GM12878 (cell line): ENCODE results near the gene CHD1. TPM values are rescaled to one million over a fixed set of nuclear protein-coding genes. Genes with fewer than 3 reads are reported as not detected.

Source experiments
- ATAC-seq: fragments of 200-7000 bp; cut with Tn5 transposase; 3 replicates; pipeline ENCODE4 v1.9.1; 2020; ENCODE audit warnings: mild to moderate bottlenecking, moderate library complexity
- BruUV-seq: library from RNA; stranded (reverse); fragments of 400-500 nt; replicated peaks from 2 replicates; lab custom pipeline; 2021; lab: Mats Ljungman, UMichigan
- CTCF ChIA-PET: fragments of 300-600 bp; sonication (Branson Sonifier 250); formaldehyde crosslinking; extraction: SDS; loops from one replicate; lab custom pipeline; 2021; ENCODE audit warnings: inconsistent platforms; lab: Yijun Ruan, JAX
- POLR2A ChIA-PET: fragments of 350-600 bp; formaldehyde crosslinking; extraction: SDS; loops from one replicate; lab custom pipeline; 2021; ENCODE audit warnings: inconsistent platforms; lab: Charles Lee
- RAD21 ChIA-PET: fragments of 300-600 bp; sonication (Branson Sonifier 250); formaldehyde crosslinking; loops from one replicate; lab custom pipeline; 2023; ENCODE audit warnings: antibody characterized with exemption; ENCODE audit not compliant: unreplicated experiment; lab: Charles Lee
- SMC1A ChIA-PET: fragments of 300-600 bp; sonication (Branson Sonifier 250); formaldehyde crosslinking; loops from one replicate; lab custom pipeline; 2023; ENCODE audit not compliant: unreplicated experiment, uncharacterized antibody; lab: Charles Lee
- DNase-seq: peaks from one replicate; pipeline ENCODE4 v3.0.0-alpha.2; 2011; ENCODE audit warnings: low read depth, low spot score
- FAIRE-seq: peaks from 3 replicates; lab custom pipeline; 2011; peaks lifted over from hg19 to GRCh38; lab: Jason Lieb, UNC
- H2AFZ ChIP-seq: 2 replicates; pipeline ENCODE4 v1.6.0; 2011; ENCODE audit warnings: low read depth, low read length, control low read depth; ENCODE audit not compliant: control insufficient read depth
- H3K27ac ChIP-seq: 2 replicates; pipeline ENCODE4 v1.5.1; 2011; ENCODE audit warnings: control low read depth; ENCODE audit not compliant: control insufficient read depth, insufficient read depth
- H3K27me3 ChIP-seq, 2 experiments: replicated peaks in 1 of 2; 2 replicates each; pipeline versions ENCODE4 v1.6.0 to v1.6.1; 2011; ENCODE audit warnings: low read length in 1 of 2; ENCODE audit not compliant: control insufficient read depth in 2 of 2, insufficient read depth in 2 of 2
- H3K36me3 ChIP-seq, 2 experiments: 2 replicates each; pipeline ENCODE4 v1.5.1; 2011; ENCODE audit warnings: low read length in 1 of 2; ENCODE audit not compliant: control insufficient read depth in 2 of 2, insufficient read depth in 2 of 2
- H3K4me1 ChIP-seq: 2 replicates; pipeline ENCODE4 v1.6.1; 2011; ENCODE audit warnings: mild to moderate bottlenecking, low read length, moderate library complexity, mixed read lengths; ENCODE audit not compliant: control insufficient read depth, insufficient read depth
- H3K4me2 ChIP-seq: 2 replicates; pipeline ENCODE4 v1.6.0; 2011; ENCODE audit warnings: control low read depth; ENCODE audit not compliant: control insufficient read depth, insufficient read depth
- H3K4me3 ChIP-seq: fragments of 200-600 bp; sonication (generic); 2 replicates; pipeline ENCODE4 v1.5.1; 2016
- H3K79me2 ChIP-seq: 2 replicates; pipeline ENCODE4 v1.6.0; 2011; ENCODE audit warnings: low read length; ENCODE audit not compliant: control insufficient read depth, insufficient read depth
- H3K9ac ChIP-seq: 2 replicates; pipeline ENCODE4 v1.8.0; 2011; ENCODE audit warnings: low read length, control low read depth, mixed read lengths; ENCODE audit not compliant: control insufficient read depth, insufficient read depth
- H3K9me3 ChIP-seq: replicated peaks from 3 replicates; pipeline ENCODE4 v1.5.1; 2011; ENCODE audit warnings: mild to moderate bottlenecking, low read length; ENCODE audit not compliant: control insufficient read depth, insufficient read depth
- H4K20me1 ChIP-seq: 2 replicates; pipeline ENCODE4 v1.6.0; 2011; ENCODE audit not compliant: control insufficient read depth, insufficient read depth
- BACH1 ChIP-seq: fragments of 450-650 bp; IDR thresholded peaks from 2 replicates; pipeline ENCODE4 v1.6.1; 2017; ENCODE audit warnings: mild to moderate bottlenecking, borderline replicate concordance
- BCL3 ChIP-seq: IDR thresholded peaks from 2 replicates; pipeline ENCODE4 v1.6.1; 2011; ENCODE audit warnings: borderline replicate concordance, low read depth, mild to moderate bottlenecking, moderate library complexity, low read length; ENCODE audit not compliant: insufficient read depth, poor library complexity, severe bottlenecking
- EGR1 ChIP-seq, 2 experiments: IDR thresholded peaks; 1 replicate in 1 of 2; 2 replicates in 1 of 2; pipeline ENCODE4 v1.6.1; 2011 to 2012; ENCODE audit warnings: low read depth in 2 of 2, low read length in 2 of 2, borderline replicate concordance in 1 of 2, mild to moderate bottlenecking in 1 of 2, moderate library complexity in 1 of 2
- KAT2A ChIP-seq: conservative IDR thresholded peaks from 2 replicates; pipeline ENCODE4 v1.6.1; 2011; ENCODE audit warnings: low read depth, low read length; ENCODE audit not compliant: control insufficient read depth
- NRF1 ChIP-seq: conservative IDR thresholded peaks from 2 replicates; pipeline ENCODE4 v1.6.1; 2011; ENCODE audit warnings: mild to moderate bottlenecking, low read depth, low read length, improper control_type of control experiment
- RBBP5 ChIP-seq: fragments of 200-600 bp; sonication (generic); conservative IDR thresholded peaks from 2 replicates; pipeline ENCODE4 v1.6.1; 2016
- SP1 ChIP-seq: IDR thresholded peaks from one replicate; pipeline ENCODE4 v1.6.1; 2011; ENCODE audit warnings: low read depth, low read length
- TCF3 ChIP-seq: IDR thresholded peaks from 2 replicates; pipeline ENCODE4 v1.6.1; 2012; ENCODE audit warnings: low read depth, mild to moderate bottlenecking, low read length, borderline replicate concordance; ENCODE audit not compliant: insufficient read depth
- TCF7 ChIP-seq: IDR thresholded peaks from 2 replicates; pipeline ENCODE4 v1.6.1; 2014; ENCODE audit warnings: antibody characterized with exemption, borderline replicate concordance
- WGBS: methylation state at CpG from one replicate; pipeline ENCODE4 v1.1.6; 2016; ENCODE audit warnings: low lambda C conversion rate; ENCODE audit not compliant: insufficient replicate concordance, insufficient coverage; ENCODE audit errors: missing lambda C conversion rate; 5-methylcytosine and 5-hydroxymethylcytosine counted together
- in situ Hi-C: fragments of 300-500 bp; cut with MboI; formaldehyde crosslinking; loops from 9 replicates; pipeline ENCODE4 v1.14.3; 2018; ENCODE audit warnings: mixed read lengths
- intact Hi-C: fragments of 100-400 bp; cut with micrococcal nuclease; formaldehyde crosslinking; loops from one replicate; pipeline ENCODE4 v1.14.2; 2022; ENCODE audit not compliant: unreplicated experiment
- polyA plus RNA-seq, 11 experiments: library from polyadenylated mRNA; depleted of rRNA in 4 of 11; unstranded in 6 of 11; stranded (reverse) in 5 of 11; fragments of >200 nt; fragmentation: Nextera tagmentation in 4 of 11; fragmentation: Illumina TruSeq in 1 of 11; extraction: Ambion mirVana in 4 of 11; extraction: Trizol in 1 of 11; gene quantifications; 1 replicate in 1 of 11; 2 replicates in 10 of 11; pipeline versions ENCODE4 v1.2.1 to v1.2.3, GENCODE V29; 2011 to 2016; ENCODE audit warnings: inconsistent platforms in 2 of 11, missing spikeins in 2 of 11, low read depth in 1 of 11
- total RNA-seq, 4 experiments: library from RNA; depleted of rRNA in 3 of 4; stranded (reverse); fragments of >200 nt in 3 of 4; fragmentation: Illumina TruSeq in 1 of 4; extraction: Trizol in 1 of 4; gene quantifications; 2 replicates each; pipeline versions ENCODE4 v1.2.1 to v1.2.3, GENCODE V29; 2013 to 2021

The CHD1 gene
- total and polyA plus RNA-seq, 10 of the 15 experiments (the other 5 are each of a cell fraction or from before 2014, with no cell fraction given): 25.5 to 158 (median 50.5) TPM

GRCh38 chr5:98917433-98917832 is 11.4 kb downstream of the CHD1 start:
- no peak for FAIRE-seq
- H3K4me2 ChIP-seq: peak overlapping the region; percentile 7; the same call in 1 of the 2 replicates
- POLR2A ChIA-PET: interaction anchor here (0.6 to 1.5 kb wide), 3 partner anchors 10 to 489 kb away, joined by 3 to 4 read pairs (median 3); partner anchors contain the start of gene CHD1

GRCh38 chr5:98916540-98916939 is 12.3 kb downstream of the CHD1 start:
- Histone ChIP-seq H3K9me3 (no peaks in the 10 kb centered on the region; the same call in 2 of the 3 replicates), H3K4me2 (no peak overlapping the region), H4K20me1 (peaks cover 4% of the 10 kb centered on the region; the same call in 1 of the 2 replicates), H3K9ac (no peak overlapping the region), H3K27ac (no peak overlapping the region), H3K79me2 (peaks cover 84% of the 10 kb centered on the region), H3K4me1 (no peaks in the 10 kb centered on the region; the same call in 1 of the 2 replicates), H3K36me3 (peaks cover 2 to 17% of the 10 kb centered on the region in 2 experiments; a peak in 3 of 4 replicates), H3K4me3 (no peak overlapping the region), H2AFZ (no peak overlapping the region), H3K27me3 (no peaks in the 10 kb centered on the region)
- SMC1A ChIA-PET: interaction anchor here (1.3 to 1.4 kb wide), 2 partner anchors 10 to 143 kb away, joined by 5 read pairs; no protein-coding TSS in a partner anchor
- no TSS peak for BruUV-seq
- CTCF ChIA-PET: no interaction called here
- RAD21 ChIA-PET: interaction anchor here (1.3 kb wide), 1 partner anchor 11 kb away, joined by 3 read pairs; no protein-coding TSS in a partner anchor
- intact Hi-C loops: no loop called here
- POLR2A ChIA-PET: interaction anchor here (0.6 to 1.5 kb wide), 3 partner anchors 11 to 17 kb away, joined by 3 to 4 read pairs (median 4); no protein-coding TSS in a partner anchor
- no peak for FAIRE-seq
- TF ChIP-seq SP1 (no peak), BCL3 (no peak), BACH1 (no peak)
- in situ Hi-C loops: no loop called here
- ATAC-seq: 0 out of 3 replicates have a peak, but pooled peaks have one; percentile 9
- WGBS: 96% methylated on average over 1 of the region's 2 CpGs
- no peak for DNase-seq

More at GRCh38 chr5:98917433-98917832, 11.4 kb downstream of the CHD1 start:
- RAD21 ChIA-PET: interaction anchor here (0.8 to 1.3 kb wide), 3 partner anchors 8 to 52 kb away, joined by 3 read pairs; no protein-coding TSS in a partner anchor
- peaks cover 88% of the 10 kb centered on the region for H3K79me2 ChIP-seq
- WGBS: 44% methylated on average over 2 of the region's 2 CpGs
- SMC1A ChIA-PET: interaction anchor here (1.3 to 1.4 kb wide), 3 partner anchors 9 to 143 kb away, joined by 4 to 5 read pairs (median 5); no protein-coding TSS in a partner anchor
- H3K9me3 ChIP-seq: no peaks in the 10 kb centered on the region; the same call in 2 of the 3 replicates
- 0 out of 2 replicates have a peak overlapping the region, but pooled peaks have one; percentile 10 for H3K4me3 ChIP-seq
- no TSS peak for BruUV-seq
- H3K27me3 ChIP-seq: no peaks in the 10 kb centered on the region
- CTCF ChIA-PET: interaction anchor here (0.6 to 2.1 kb wide), 7 partner anchors 10 to 1302 kb away, joined by 3 to 11 read pairs (median 4); no protein-coding TSS in a partner anchor
- H3K4me1 ChIP-seq: no peaks in the 10 kb centered on the region
- H4K20me1 ChIP-seq: peaks cover 4% of the 10 kb centered on the region; the same call in 1 of the 2 replicates
- H3K9ac ChIP-seq: no peak overlapping the region
- DNase-seq (no peak), ATAC-seq (peak; percentile 53)
- no peak overlapping the region for H3K27ac ChIP-seq
- H3K36me3 ChIP-seq: peaks cover 2 to 16% of the 10 kb centered on the region in 2 experiments; a peak in 3 of 4 replicates
- in situ Hi-C loops (no loop called here), intact Hi-C loops (no loop called here)
- H2AFZ ChIP-seq: no peak overlapping the region
- TF ChIP-seq RBBP5 (no peak), KAT2A (no peak), NRF1 (no peak), EGR1 (IDR thresholded peaks at IDR 0.05; ENCODE audit: borderline replicate concordance in 1 of 2, low read depth in 2 of 2, low read length in 2 of 2) (no peak), TCF7 (no peak), TCF3 (no peak)
